Measurements from ENCODE around the gene SGMS1.
"Not testable (repeated sequence)": the region's sequence is repeated elsewhere in the genome, so short reads cannot be mapped to it uniquely, and the experiment has no call there.

The SGMS1 gene

DNA sequence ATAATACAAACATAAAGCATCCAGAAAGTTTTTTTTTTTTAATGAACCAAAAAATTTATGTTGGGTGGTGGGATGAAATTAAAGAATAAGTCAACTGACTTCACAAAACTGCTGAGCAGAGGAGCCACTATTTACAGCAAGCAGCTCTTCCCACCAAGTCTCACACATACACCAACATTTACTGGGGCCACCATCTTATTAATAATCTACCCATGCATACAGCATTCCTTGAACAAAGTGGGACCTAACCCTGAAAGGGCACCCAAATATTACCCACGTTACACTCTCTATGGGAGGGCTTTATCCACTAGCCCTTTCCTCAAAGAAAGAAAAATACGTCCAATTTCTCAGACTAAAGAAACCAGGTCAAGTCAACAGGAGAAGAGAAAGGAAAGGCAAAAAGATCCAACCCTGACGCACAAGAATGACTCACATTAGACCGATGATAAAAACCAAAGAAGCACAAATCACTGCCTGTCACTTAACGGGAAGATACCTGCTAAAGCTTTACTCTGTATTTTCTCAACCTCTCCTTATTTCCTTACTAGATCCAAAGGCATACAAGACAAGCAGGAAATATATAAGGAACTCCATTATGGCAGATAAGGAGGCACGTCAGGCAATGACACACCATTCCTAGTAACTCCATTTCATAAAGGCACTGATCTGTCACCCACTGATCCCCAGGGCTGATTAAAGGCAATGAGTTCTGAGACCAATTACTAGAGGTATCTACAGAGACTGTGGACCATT, 230.6 kb downstream of the SGMS1 start:
- DNase-seq: no peak

- DNase-seq: no peak
Observed at GRCh38 chr10:50392426-50392825, 231.3 kb downstream of the SGMS1 start.

DNA sequence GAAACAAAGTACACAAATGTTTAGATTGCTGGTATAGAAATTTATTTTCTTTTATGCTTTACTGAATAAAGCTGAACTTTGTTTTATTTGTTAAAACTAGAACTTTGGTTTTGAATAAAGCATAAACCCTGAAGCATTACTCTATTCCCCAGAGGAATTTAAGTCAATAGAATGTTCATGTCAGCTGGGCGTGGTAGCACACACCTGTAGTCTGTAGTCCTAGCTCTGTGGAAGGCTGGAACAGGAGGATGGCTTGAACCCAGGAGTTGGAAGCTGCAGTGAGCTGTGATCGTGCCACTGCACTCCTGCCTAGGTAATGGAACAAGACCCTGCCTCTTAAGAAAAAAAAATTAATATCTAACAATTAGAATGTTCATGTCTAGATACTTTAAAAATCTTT, 233.5 kb downstream of the SGMS1 start:
- no peak for DNase-seq

GRCh38 chr10:50388181-50388580, 235.6 kb downstream of the SGMS1 start:
- no peak for DNase-seq

GRCh38 chr10:50387732-50388073, 236.1 kb downstream of the SGMS1 start:
- DNase-seq: no peak

GRCh38 chr10:50387007-50387731, 236.6 kb downstream of the SGMS1 start:
- DNase-seq: peak; percentile 4

- DNase-seq: no peak
Observed at GRCh38 chr10:50385624-50386023, 238.1 kb downstream of the SGMS1 start.

GRCh38 chr10:50384898-50385297, 238.9 kb downstream of the SGMS1 start:
- no peak for DNase-seq

GRCh38 chr10:50384238-50384637, 239.5 kb downstream of the SGMS1 start:
- DNase-seq: no peak

- DNase-seq: no peak
Observed at GRCh38 chr10:50382576-50383023, 241.2 kb downstream of the SGMS1 start.

GRCh38 chr10:50381642-50382041, 242.1 kb downstream of the SGMS1 start:
- DNase-seq: no peak

DNA sequence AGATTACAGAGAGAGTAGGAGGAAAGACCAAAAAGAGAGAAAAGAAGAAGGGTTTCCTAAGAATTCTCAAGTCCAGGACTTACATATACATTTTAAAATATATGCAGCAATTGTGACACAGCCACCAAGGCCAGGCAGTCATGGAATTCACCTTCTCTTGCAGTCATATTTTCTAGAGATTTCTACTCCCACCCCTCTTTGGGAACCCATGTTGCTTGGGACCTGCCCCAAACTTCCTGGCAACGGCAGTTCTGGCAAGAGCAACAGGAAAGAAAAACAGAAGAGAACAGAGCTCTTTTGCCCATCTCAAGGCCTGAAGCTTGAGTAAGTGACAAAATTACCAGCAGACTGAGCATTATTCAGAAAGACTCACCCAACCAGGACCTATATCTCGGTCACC, 244.1 kb downstream of the SGMS1 start:
- DNase-seq: no peak

- no peak for DNase-seq
Observed at GRCh38 chr10:50375745-50376144, 248.0 kb downstream of the SGMS1 start.

GRCh38 chr10:50375051-50375452, 248.7 kb downstream of the SGMS1 start:
- no peak for DNase-seq

- DNase-seq: no peak
Observed at GRCh38 chr10:50373821-50374501, 249.8 kb downstream of the SGMS1 start.

- no peak for DNase-seq
Observed at GRCh38 chr10:50369931-50370330, 253.8 kb downstream of the SGMS1 start.

GRCh38 chr10:50367732-50368131, 256.0 kb downstream of the SGMS1 start:
- peak; percentile 10 for DNase-seq

GRCh38 chr10:50366421-50366820, 257.3 kb downstream of the SGMS1 start:
- not testable (repeated sequence) for DNase-seq

GRCh38 chr10:50364730-50365129, 259.0 kb downstream of the SGMS1 start:
- DNase-seq: not testable (repeated sequence)

GRCh38 chr10:50362547-50363125, 261.1 kb downstream of the SGMS1 start:
- DNase-seq: peak; percentile 14

- DNase-seq: no peak
Observed at GRCh38 chr10:50361946-50362345, 261.8 kb downstream of the SGMS1 start.

DNA sequence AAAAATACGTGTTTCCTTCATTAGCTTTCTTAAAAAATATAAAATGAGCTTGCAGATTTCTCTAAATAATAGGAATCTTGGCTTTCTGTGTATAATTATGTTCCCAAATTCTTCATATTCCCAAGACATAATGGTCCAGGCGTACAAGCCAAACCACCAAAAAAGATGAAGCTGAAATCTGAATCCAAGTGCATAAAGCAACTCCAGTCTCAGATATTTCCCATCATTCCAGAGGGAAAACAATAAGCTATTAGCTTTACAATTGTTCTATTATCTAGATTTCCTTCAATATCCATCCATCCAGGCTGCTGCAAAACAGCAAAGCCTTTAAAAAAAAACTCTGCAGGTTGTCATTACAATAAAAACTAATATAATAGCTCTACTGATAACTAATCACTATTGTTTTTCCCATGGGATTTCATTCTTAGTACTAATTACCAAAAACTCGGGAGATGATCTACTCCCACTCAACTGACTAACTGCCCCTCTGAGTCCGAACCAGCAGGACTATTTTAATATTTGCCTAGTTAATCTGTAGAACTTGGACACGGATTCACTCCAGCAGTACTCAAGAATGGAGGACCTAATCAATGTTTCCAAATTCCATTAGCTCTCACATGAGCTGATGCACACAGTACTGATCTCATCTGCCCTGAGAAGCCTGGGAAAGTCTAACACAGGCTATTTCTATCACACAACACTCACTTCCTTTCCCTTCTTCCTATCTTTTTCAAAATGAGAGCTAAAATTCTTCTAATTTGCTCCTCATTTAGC, 263.5 kb downstream of the SGMS1 start:
- no peak for DNase-seq

Measured in RPMI8226 (cell line).